ENCODE measurements around the gene SF3B2. TPM values are rescaled to one million over a fixed set of nuclear protein-coding genes. Genes with fewer than 3 reads are reported as not detected.

Gene SF3B2
- polyA plus RNA-seq, 1 of the 3 experiments (the other 2 are of a cell fraction), result 128 TPM

- Histone ChIP-seq H3K79me2 (ENCODE audit: insufficient read depth) (peaks cover 24% of the 10 kb centered on the region), H3K27ac (ENCODE audit: low read depth in 2 of 2, low read length in 1 of 2) (no peak overlapping the region), H3K9me3 (no peaks in the 10 kb centered on the region), H3K4me3 (ENCODE audit: low read depth in 2 of 2, low read length in 1 of 2) (no peak overlapping the region), H3K9ac (no peak overlapping the region), H3K27me3 (ENCODE audit: insufficient read depth) (no peaks in the 10 kb centered on the region), H3K4me2 (no peak overlapping the region), H3K9me2 (no peaks in the 10 kb centered on the region), H3F3A (replicated peaks; ENCODE audit: insufficient read depth) (peaks cover 41% of the 10 kb centered on the region), H4K20me1 (ENCODE audit: insufficient read depth) (no peaks in the 10 kb centered on the region), H2AFZ (ENCODE audit: low read depth) (no peak overlapping the region), H3K36me3 (replicated peaks in 1 of 2; ENCODE audit: control insufficient read depth in 1 of 2, insufficient read depth in 2 of 2, low read length in 1 of 2) (peaks cover 18% of the 10 kb centered on the region in 2 experiments), H3K4me1 (ENCODE audit: control insufficient read depth in 1 of 2, insufficient read depth in 2 of 2, low read depth in 1 of 2, low read length in 1 of 2) (peaks cover 6 to 9% of the 10 kb centered on the region in 2 experiments; a peak in 2 of 4 replicates)
- ChIA-PET CTCF (interaction anchor here (0.9 to 2.3 kb wide), 2 partner anchors 14 to 37 kb away, joined by 4 to 23 read pairs; no protein-coding TSS in a partner anchor), POLR2A (interaction anchor here (1.6 kb wide), 1 partner anchor 37 kb away, joined by 6 read pairs; no protein-coding TSS in a partner anchor)
- WGBS (ENCODE audit: low lambda C conversion rate), result 82% methylated on average over 2 of the region's 2 CpGs
- TF ChIP-seq EP300 (IDR thresholded peaks at IDR 0.05; ENCODE audit: borderline replicate concordance in 1 of 2, low read depth in 1 of 2, low read length in 1 of 2) (no peak), TEAD4 (IDR thresholded peaks at IDR 0.05; ENCODE audit: borderline replicate concordance, insufficient read depth) (no peak), CHD2 (IDR thresholded peaks at IDR 0.05; ENCODE audit: low read length, partially characterized antibody) (no peak), IRF3 (IDR thresholded peaks at IDR 0.05; ENCODE audit: low read depth, low read length) (no peak), NRF1 (IDR thresholded peaks at IDR 0.05; ENCODE audit: low read depth, low read length) (no peak), GATA2 (CRISPR knock-in tag; IDR thresholded peaks at IDR 0.05) (no peak), RCOR1 (IDR thresholded peaks at IDR 0.05; ENCODE audit: low read length) (no peak), GABPA (IDR thresholded peaks at IDR 0.05; ENCODE audit: low read depth) (no peak), MAX (IDR thresholded peaks at IDR 0.05; ENCODE audit: low read depth) (no peak)
- no peak for DNase-seq
Observed at GRCh38 chr11:66008095-66008467, 44.1 kb upstream of the SF3B2 start.

- no peaks in the 10 kb centered on the region for H3K9me3 ChIP-seq
Observed at GRCh38 chr11:66008468-66009101, 43.6 kb upstream of the SF3B2 start.

More at GRCh38 chr11:66008468-66009101, 43.6 kb upstream of the SF3B2 start:
- Histone ChIP-seq H2AFZ (ENCODE audit: low read depth) (0 out of 2 replicates have a peak overlapping the region, but pooled peaks have one; percentile 31), H3K4me1 (ENCODE audit: control insufficient read depth in 1 of 2, insufficient read depth in 2 of 2, low read depth in 1 of 2, low read length in 1 of 2) (peaks cover 4 to 6% of the 10 kb centered on the region in 2 experiments; a peak in 2 of 4 replicates), H3K27ac (ENCODE audit: low read depth in 2 of 2, low read length in 1 of 2) (peak overlapping the region in 1 of 2 experiments; percentile 13; a peak in 1 of 4 replicates), H3K27me3 (ENCODE audit: insufficient read depth) (no peaks in the 10 kb centered on the region), H3K4me2 (no peak overlapping the region), H3K36me3 (replicated peaks in 1 of 2; ENCODE audit: control insufficient read depth in 1 of 2, insufficient read depth in 2 of 2, low read length in 1 of 2) (peaks cover 18% of the 10 kb centered on the region in 2 experiments), H3F3A (replicated peaks; ENCODE audit: insufficient read depth) (peaks cover 44% of the 10 kb centered on the region), H3K9me2 (no peaks in the 10 kb centered on the region), H3K4me3 (ENCODE audit: low read depth in 2 of 2, low read length in 1 of 2) (no peak overlapping the region), H4K20me1 (ENCODE audit: insufficient read depth) (no peaks in the 10 kb centered on the region), H3K79me2 (ENCODE audit: insufficient read depth) (peaks cover 19% of the 10 kb centered on the region), H3K9ac (0 out of 2 replicates have a peak overlapping the region, but pooled peaks have one; percentile 6)
- no peak for DNase-seq
- CTCF ChIA-PET, result interaction anchor here (0.6 to 2.3 kb wide), 4 partner anchors 14 to 44 kb away, joined by 3 to 23 read pairs (median 4); no protein-coding TSS in a partner anchor
- TF ChIP-seq GABPA (IDR thresholded peaks at IDR 0.05; ENCODE audit: low read depth) (no peak), TAF1 (IDR thresholded peaks at IDR 0.05; ENCODE audit: borderline replicate concordance, low read depth, low read length) (no peak), RFX5 (IDR thresholded peaks at IDR 0.05; ENCODE audit: low read length) (no peak), CTCF (IDR thresholded peaks at IDR 0.05) (no peak), RCOR1 (IDR thresholded peaks at IDR 0.05; ENCODE audit: low read length) (no peak), USF1 (IDR thresholded peaks at IDR 0.05; ENCODE audit: borderline replicate concordance, low read depth) (no peak), NRF1 (IDR thresholded peaks at IDR 0.05; ENCODE audit: low read depth, low read length) (no peak), FOSL2 (IDR thresholded peaks at IDR 0.05; ENCODE audit: borderline replicate concordance, low read depth) (no peak), CHD2 (IDR thresholded peaks at IDR 0.05; ENCODE audit: low read length, partially characterized antibody) (no peak), SMC3 (IDR thresholded peaks at IDR 0.05; ENCODE audit: low read depth, low read length) (no peak), GATA2 (CRISPR knock-in tag; IDR thresholded peaks at IDR 0.05) (no peak), TEAD4 (IDR thresholded peaks at IDR 0.05; ENCODE audit: borderline replicate concordance, insufficient read depth) (no peak), ELF1 (IDR thresholded peaks at IDR 0.05) (no peak), IRF3 (IDR thresholded peaks at IDR 0.05; ENCODE audit: low read depth, low read length) (no peak), SIN3A (IDR thresholded peaks at IDR 0.05; ENCODE audit: borderline replicate concordance, low read depth, low read length) (no peak)
- 53% methylated on average over 7 of the region's 10 CpGs for WGBS (ENCODE audit: low lambda C conversion rate)
- POLR2A ChIA-PET, result interaction anchor here (0.8 to 1.6 kb wide), 2 partner anchors 37 to 50 kb away, joined by 4 to 6 read pairs; no protein-coding TSS in a partner anchor

All from SK-N-SH (cell line).